HG03095 (cell line): ENCODE data around the gene OPN1MW2.
"Not testable (repeated sequence)": the region's sequence is repeated elsewhere in the genome, so short reads cannot be mapped to it uniquely, and the experiment has no call there.

Experiments used
- ATAC-seq: cut with Tn5 transposase; IDR thresholded peaks from one replicate; pipeline ENCODE4 v1.9.1; 2021; ENCODE audit warnings: moderate library complexity; ENCODE audit not compliant: unreplicated experiment

The OPN1MW2 gene

DNA sequence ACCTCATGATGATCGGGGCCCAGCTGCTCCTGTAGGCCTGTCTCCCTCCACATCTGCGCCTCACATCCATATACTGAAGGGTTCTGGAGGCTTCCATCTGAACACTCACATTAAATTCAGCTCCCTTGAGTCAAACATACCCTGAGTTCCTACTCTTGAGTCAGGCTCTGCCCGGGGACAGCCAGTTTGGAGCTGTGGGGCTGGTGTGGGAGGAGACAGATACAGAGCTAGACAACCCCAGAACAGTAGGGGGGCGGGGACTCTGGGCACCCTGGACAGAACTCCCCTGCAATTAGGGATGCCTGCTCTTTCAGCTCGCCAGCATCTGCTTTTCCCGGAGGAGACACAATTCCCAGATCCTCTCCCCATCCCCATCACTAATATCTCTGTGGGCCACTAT lies 43.5 kb downstream of the OPN1MW2 start:
- ATAC-seq = not testable (repeated sequence)

DNA sequence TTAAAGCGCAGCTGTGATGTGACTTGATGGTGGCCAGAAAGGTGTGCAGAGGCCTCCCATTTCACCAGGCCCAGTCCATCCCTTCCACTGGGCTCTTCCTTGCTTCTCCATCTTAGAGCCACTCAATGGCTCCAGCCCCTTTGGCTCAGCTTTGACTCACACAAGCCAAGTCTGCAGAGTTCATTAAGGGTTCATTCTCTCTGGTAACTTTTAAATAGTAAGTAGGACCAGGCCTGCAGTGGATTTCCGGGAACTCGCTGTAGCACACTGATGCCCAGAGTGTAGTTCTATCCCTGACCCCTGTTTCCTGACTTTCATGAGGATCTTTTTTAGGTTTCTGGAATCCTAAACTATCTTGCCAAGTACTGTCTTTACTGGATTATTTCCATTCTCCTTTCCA lies 49.7 kb downstream of the OPN1MW2 start:
- not testable (repeated sequence) for ATAC-seq
